K562 (cell line): ENCODE results near the gene MGAT1. TPM values are rescaled to one million over a fixed set of nuclear protein-coding genes. Genes with fewer than 3 reads are reported as not detected.

Source experiments
- EP400 ChIP-seq: fragments of 450-650 bp; IDR thresholded peaks from 2 replicates; pipeline ENCODE4 v1.6.1; 2017; ENCODE audit warnings: antibody characterized with exemption, mild to moderate bottlenecking, moderate library complexity
- FOXA3 ChIP-seq, 2 experiments: fragments of 450-650 bp in 1 of 2; sonication (generic) in 1 of 2; formaldehyde crosslinking; IDR thresholded peaks in 1 of 2; conservative IDR thresholded peaks in 1 of 2; 2 replicates each; pipeline versions ENCODE4 v1.4.0 to v1.8.0; 2020 to 2022; ENCODE audit warnings: mild to moderate bottlenecking in 2 of 2, missing genetic modification reagents in 1 of 2
- GTF2E2 ChIP-seq: fragments of 200-800 bp; sonication (Bioruptor generic); IDR thresholded peaks from 2 replicates; pipeline ENCODE4 v1.6.1; 2016; ENCODE audit warnings: missing genetic modification characterization, missing compliant biosample characterization
- HLTF ChIP-seq: fragments of 450-650 bp; IDR thresholded peaks from 2 replicates; pipeline ENCODE4 v1.6.1; 2016
- HMG20B ChIP-seq: fragments of 250-450 bp; sonication (Bioruptor Pico); IDR thresholded peaks from 2 replicates; pipeline ENCODE4 v1.5.0; 2021; ENCODE audit warnings: mild to moderate bottlenecking
- IRF9 ChIP-seq: fragments of 450-650 bp; IDR thresholded peaks from 2 replicates; pipeline ENCODE4 v1.6.1; 2016; ENCODE audit warnings: missing biosample characterization, missing genetic modification characterization
- MED1 ChIP-seq: sonication (generic); formaldehyde crosslinking; IDR thresholded peaks from 2 replicates; pipeline ENCODE4 v1.8.1; 2023; ENCODE audit warnings: missing genetic modification reagents, borderline replicate concordance
- MITF ChIP-seq: IDR thresholded peaks from 2 replicates; pipeline ENCODE4 v1.6.1; 2014; ENCODE audit warnings: antibody characterized with exemption
- MTA1 ChIP-seq: fragments of 450-650 bp; IDR thresholded peaks from 2 replicates; pipeline ENCODE4 v1.6.1; 2017; ENCODE audit warnings: borderline replicate concordance
- NFATC3 ChIP-seq: fragments of 450-650 bp; IDR thresholded peaks from 2 replicates; pipeline ENCODE4 v1.6.1; 2017; ENCODE audit warnings: mild to moderate bottlenecking
- NFIX ChIP-seq: fragments of 250-450 bp; sonication (Bioruptor Pico); IDR thresholded peaks from 2 replicates; pipeline ENCODE4 v1.4.0; 2020; ENCODE audit warnings: low read depth, mild to moderate bottlenecking, moderate library complexity
- PHB2 ChIP-seq: fragments of 450-650 bp; IDR thresholded peaks from 2 replicates; pipeline ENCODE4 v1.6.1; 2017; ENCODE audit warnings: low read depth
- RAD51 ChIP-seq: fragments of 450-650 bp; IDR thresholded peaks from 2 replicates; pipeline ENCODE4 v1.7.1; 2016; ENCODE audit warnings: low read depth, mild to moderate bottlenecking, borderline replicate concordance
- RBM14 ChIP-seq: fragments of 200-400 bp; formaldehyde crosslinking; IDR thresholded peaks from 2 replicates; pipeline ENCODE4 v1.6.1; 2018; ENCODE audit warnings: low read depth, mild to moderate bottlenecking, low read length, moderate library complexity, borderline replicate concordance; ENCODE audit not compliant: insufficient read depth
- TARDBP ChIP-seq: fragments of 450-650 bp; IDR thresholded peaks from 2 replicates; pipeline ENCODE4 v1.6.1; 2016
- ZNF134 ChIP-seq: fragments of 250-450 bp; sonication (Bioruptor Pico); conservative IDR thresholded peaks from 2 replicates; pipeline ENCODE4 v1.4.0; 2020
- ZNF143 ChIP-seq: sonication (generic); formaldehyde crosslinking; IDR thresholded peaks from 2 replicates; pipeline ENCODE4 v1.9.0; 2022; ENCODE audit warnings: mild to moderate bottlenecking, missing genetic modification reagents
- ZNF197 ChIP-seq: fragments of 200-800 bp; sonication (Bioruptor generic); IDR thresholded peaks from 2 replicates; pipeline ENCODE4 v1.6.1; 2016; ENCODE audit warnings: low read depth, missing genetic modification characterization, missing compliant biosample characterization
- ZNF274 ChIP-seq: IDR thresholded peaks from 2 replicates; pipeline ENCODE4 v1.6.1; 2011; ENCODE audit warnings: low read depth, mild to moderate bottlenecking, low read length, moderate library complexity, borderline replicate concordance
- ZNF354B ChIP-seq: fragments of 250-450 bp; sonication (Bioruptor Pico); IDR thresholded peaks from 2 replicates; pipeline ENCODE4 v1.4.0; 2020
- ZNF707 ChIP-seq: fragments of 250-450 bp; sonication (Bioruptor Pico); conservative IDR thresholded peaks from 2 replicates; pipeline ENCODE4 v1.8.0; 2022; ENCODE audit warnings: inconsistent platforms, mild to moderate bottlenecking, moderate library complexity
- polyA plus RNA-seq, 8 experiments: library from polyadenylated mRNA; depleted of rRNA in 4 of 8; stranded (reverse) in 5 of 8; unstranded in 3 of 8; fragments of >200 nt; fragmentation: Nextera tagmentation in 2 of 8; fragmentation: Illumina TruSeq in 1 of 8; extraction: Ambion mirVana in 2 of 8; extraction: Trizol in 1 of 8; gene quantifications; 2 replicates each; pipeline versions ENCODE4 v1.2.1 to v1.2.3, GENCODE V29; 2011 to 2014; ENCODE audit warnings: inconsistent platforms in 1 of 8, missing spikeins in 1 of 8
- total RNA-seq, 7 experiments: library from RNA; depleted of rRNA in 6 of 7; stranded (reverse); fragments of >200 nt in 6 of 7; fragmentation: Illumina TruSeq in 2 of 7; extraction: Trizol in 2 of 7; gene quantifications; 2 replicates each; pipeline versions ENCODE4 v1.2.1 to v1.2.3, GENCODE V29; 2011 to 2021; ENCODE audit warnings: low replicate concordance in 1 of 7
- TF ChIP-seq, protein P1 (sequence below): fragments of 250-450 bp; sonication (Bioruptor Pico); IDR thresholded peaks from 2 replicates; pipeline ENCODE4 v1.4.0; 2020; ENCODE audit warnings: borderline replicate concordance

Gene MGAT1
- total and polyA plus RNA-seq, 9 of the 15 experiments (the other 6 are each of a cell fraction or from before 2014, with no cell fraction given): 3.9 to 82.7 (median 44.5) TPM

DNA sequence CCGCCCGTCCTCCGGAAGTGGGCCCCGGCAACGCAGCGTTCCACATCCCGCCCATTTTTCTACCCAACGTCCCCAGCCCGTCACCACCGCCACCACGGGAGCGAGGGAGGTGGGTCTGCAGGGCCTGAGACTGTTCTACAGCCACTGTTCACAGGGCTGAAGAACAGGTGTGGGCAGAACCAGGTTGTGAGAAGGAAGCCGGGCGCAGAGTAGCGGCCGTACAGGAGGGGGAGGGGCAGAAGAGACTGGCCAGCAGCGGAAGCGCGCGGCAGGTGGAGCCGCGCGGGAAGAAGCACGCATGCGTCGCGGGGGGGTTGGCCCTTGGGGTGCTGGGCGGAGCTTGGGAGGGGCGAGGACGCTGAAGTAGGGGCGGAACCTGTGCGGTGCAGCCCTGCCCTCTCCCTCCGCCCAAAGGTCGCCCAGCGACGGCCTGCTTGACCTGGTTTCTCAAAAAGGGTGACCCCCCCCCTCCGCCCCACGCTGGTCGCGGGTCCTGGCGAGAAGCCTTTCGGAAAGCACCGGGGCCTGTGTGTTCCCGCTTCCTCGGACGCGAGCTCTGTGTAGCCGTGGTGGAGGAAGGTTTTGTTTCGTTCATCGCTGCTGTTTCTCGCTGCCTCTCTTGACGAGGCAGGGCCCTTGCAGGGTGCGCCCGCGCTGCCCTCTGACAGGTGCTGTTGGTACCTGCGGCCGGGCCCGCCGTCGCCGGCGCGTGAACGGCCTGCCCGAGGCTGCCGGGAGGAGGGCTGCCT is 7.8 kb upstream of the MGAT1 start (continued):
- TF ChIP-seq ZNF354B (CRISPR knock-in tag): no peak
- TF ChIP-seq PHB2: no peak
- TF ChIP-seq, protein P1, sequence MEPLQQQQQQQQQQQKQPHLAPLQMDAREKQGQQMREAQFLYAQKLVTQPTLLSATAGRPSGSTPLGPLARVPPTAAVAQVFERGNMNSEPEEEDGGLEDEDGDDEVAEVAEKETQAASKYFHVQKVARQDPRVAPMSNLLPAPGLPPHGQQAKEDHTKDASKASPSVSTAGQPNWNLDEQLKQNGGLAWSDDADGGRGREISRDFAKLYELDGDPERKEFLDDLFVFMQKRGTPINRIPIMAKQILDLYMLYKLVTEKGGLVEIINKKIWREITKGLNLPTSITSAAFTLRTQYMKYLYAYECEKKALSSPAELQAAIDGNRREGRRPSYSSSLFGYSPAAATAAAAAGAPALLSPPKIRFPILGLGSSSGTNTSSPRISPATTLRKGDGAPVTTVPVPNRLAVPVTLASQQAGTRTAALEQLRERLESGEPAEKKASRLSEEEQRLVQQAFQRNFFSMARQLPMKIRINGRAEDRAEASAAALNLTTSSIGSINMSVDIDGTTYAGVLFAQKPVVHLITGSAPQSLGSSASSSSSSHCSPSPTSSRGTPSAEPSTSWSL (CRISPR knock-in tag): no peak; the same call in 1 of the 2 replicates
- no peak for TF ChIP-seq IRF9 (tag)
- TF ChIP-seq GTF2E2 (tag): peak; percentile 93
- TF ChIP-seq MTA1: no peak
- no peak for TF ChIP-seq ZNF274
- TF ChIP-seq HMG20B (CRISPR knock-in tag): no peak
- peak; percentile 99 for TF ChIP-seq EP400
- 0 out of 2 replicates have a peak, but pooled peaks have one; percentile 23 for TF ChIP-seq ZNF134 (CRISPR knock-in tag)
- no peak for TF ChIP-seq RAD51
- TF ChIP-seq MITF: no peak
- no peak; the same call in none of the 2 replicates for TF ChIP-seq TARDBP
- 0 out of 2 replicates have a peak, but pooled peaks have one; percentile 30 for TF ChIP-seq ZNF197 (CRISPR knock-in tag)
- TF ChIP-seq ZNF143 (CRISPR knock-in tag): peak; percentile 52
- TF ChIP-seq FOXA3 (CRISPR knock-in tag; conservative IDR thresholded peaks at IDR 0.05 in 1 of 2, IDR thresholded peaks at IDR 0.05 in 1 of 2): 0 out of 4 replicates have a peak, but pooled peaks of 1 of the 2 experiments have one; percentile 67
- TF ChIP-seq ZNF707: peak; percentile 57; the same call in 1 of the 2 replicates
- peak; percentile 72; the same call in 1 of the 2 replicates for TF ChIP-seq HLTF
- no peak for TF ChIP-seq MED1 (CRISPR knock-in tag)
- TF ChIP-seq NFATC3: no peak
- TF ChIP-seq RBM14: no peak
- no peak for TF ChIP-seq NFIX (CRISPR knock-in tag)
